ENCODE data around the gene ZNF585A. TPM values are rescaled to one million over a fixed set of nuclear protein-coding genes. Genes with fewer than 3 reads are reported as not detected.
A peak's percentile ranks its signal among the peaks of the same experiment; 100 is the strongest.

Gene ZNF585A
- 8.2 and 10.4 TPM in 2 replicates for polyA plus RNA-seq (2011; rRNA removed)
- polyA minus RNA-seq (2011; rRNA and poly(A)+ RNA removed), result 2.1 and 4.4 TPM in 2 replicates

GRCh38 chr19:37172368-37173366 is at the start of gene ZNF585A:
ZNF585A (minus strand) TSS chr19:37172695; CDS start chr19:37169910, 2,785 bp downstream.
- DNase-seq (ENCODE audit: low read depth), result peak; percentile 88
- ChIA-PET CTCF (no interaction called here), POLR2A (no interaction called here)
- Histone ChIP-seq H3K4me3 (ENCODE audit: low read depth, low read length) (peak within 1 kb of the TSS; percentile 79), H3K36me3 (ENCODE audit: control insufficient read depth, insufficient read depth, low read length) (peaks cover 3% of the 10 kb centered on the region), H3K27me3 (ENCODE audit: control insufficient read depth, insufficient read depth, low read length) (no peaks in the 10 kb centered on the region)
- peak; percentile 43 for TF ChIP-seq CTCF (IDR thresholded peaks at IDR 0.05; ENCODE audit: insufficient read depth, low read depth, low read length)

- Histone ChIP-seq H3K36me3 (ENCODE audit: control insufficient read depth, insufficient read depth, low read length) (no peaks in the 10 kb centered on the region), H3K4me3 (ENCODE audit: low read depth, low read length) (no peak overlapping the region), H3K27me3 (ENCODE audit: control insufficient read depth, insufficient read depth, low read length) (no peaks in the 10 kb centered on the region)
- ChIA-PET CTCF (no interaction called here), POLR2A (no interaction called here)
- no peak for TF ChIP-seq CTCF (IDR thresholded peaks at IDR 0.05; ENCODE audit: insufficient read depth, low read depth, low read length)
- DNase-seq (ENCODE audit: low read depth), result no peak
These were observed 48.6 kb upstream of the ZNF585A start for GRCh38 chr19:37221136-37221535.

GRCh38 chr19:37220383-37220782 is 47.9 kb upstream of the ZNF585A start:
- no peak for TF ChIP-seq CTCF (IDR thresholded peaks at IDR 0.05; ENCODE audit: insufficient read depth, low read depth, low read length)
- no peak overlapping the region for H3K4me3 ChIP-seq (ENCODE audit: low read depth, low read length)
- ChIA-PET CTCF (no interaction called here), POLR2A (no interaction called here)
- no peak for DNase-seq (ENCODE audit: low read depth)
- no peaks in the 10 kb centered on the region for H3K27me3 ChIP-seq (ENCODE audit: control insufficient read depth, insufficient read depth, low read length)
- H3K36me3 ChIP-seq (ENCODE audit: control insufficient read depth, insufficient read depth, low read length), result no peaks in the 10 kb centered on the region

GRCh38 chr19:37218592-37218935 is 46.1 kb upstream of the ZNF585A start:
- POLR2A ChIA-PET, result no interaction called here
- TF ChIP-seq CTCF (IDR thresholded peaks at IDR 0.05; ENCODE audit: insufficient read depth, low read depth, low read length), result no peak
- Histone ChIP-seq H3K27me3 (ENCODE audit: control insufficient read depth, insufficient read depth, low read length) (no peaks in the 10 kb centered on the region), H3K36me3 (ENCODE audit: control insufficient read depth, insufficient read depth, low read length) (no peaks in the 10 kb centered on the region), H3K4me3 (ENCODE audit: low read depth, low read length) (peak overlapping the region; percentile 97)
- CTCF ChIA-PET, result no interaction called here
- no peak for DNase-seq (ENCODE audit: low read depth)

- H3K27me3 ChIP-seq (ENCODE audit: control insufficient read depth, insufficient read depth, low read length), result no peaks in the 10 kb centered on the region
- peak; percentile 61 for DNase-seq (ENCODE audit: low read depth)
- TF ChIP-seq CTCF (IDR thresholded peaks at IDR 0.05; ENCODE audit: insufficient read depth, low read depth, low read length), result no peak
- H3K36me3 ChIP-seq (ENCODE audit: control insufficient read depth, insufficient read depth, low read length), result no peaks in the 10 kb centered on the region
- ChIA-PET POLR2A (no interaction called here), CTCF (interaction anchor here (0.8 to 1.4 kb wide), 2 partner anchors 18 to 25 kb away, joined by 3 read pairs; no protein-coding TSS in a partner anchor)
- peak within 1 kb of the TSS; percentile 97 for H3K4me3 ChIP-seq (ENCODE audit: low read depth, low read length)
These were observed 45.5 kb upstream of the ZNF585A start, which contains the start of gene ZNF383 for GRCh38 chr19:37217775-37218591. ZNF383 (plus strand) TSS chr19:37218214; CDS start chr19:37230454, 12,240 bp downstream.

Data from BJ (cell line).